ENCODE data around the gene TST. TPM values are rescaled to one million over a fixed set of nuclear protein-coding genes. Genes with fewer than 3 reads are reported as not detected.

The TST gene
- total and polyA plus RNA-seq, 9 of the 15 experiments (the other 6 are each of a cell fraction or from before 2014, with no cell fraction given) = 1.4 to 26.9 (median 12.4) TPM

- TF ChIP-seq ZNF592 (IDR thresholded peaks at IDR 0.05) (no peak), NR2F6 (CRISPR knock-in tag; IDR thresholded peaks at IDR 0.05) (no peak), RBM25 (IDR thresholded peaks at IDR 0.05; ENCODE audit: low read depth, low read length, severe bottlenecking) (peak; percentile 65), SMAD2 (IDR thresholded peaks at IDR 0.05; ENCODE audit: low read depth, low read length) (no peak), ZBED1 (IDR thresholded peaks at IDR 0.05) (no peak), MLLT1 (IDR thresholded peaks at IDR 0.05) (peak in 1 of 2 experiments; percentile 96; a peak in 2 of 4 replicates), BCOR (IDR thresholded peaks at IDR 0.05) (peak; percentile 76), CHAMP1 (IDR thresholded peaks at IDR 0.05) (no peak), REST (IDR thresholded peaks at IDR 0.05; ENCODE audit: borderline replicate concordance) (peak; percentile 27; the same call in 1 of the 2 replicates), REST (CRISPR knock-in tag; IDR thresholded peaks at IDR 0.05; ENCODE audit: low read depth) (no peak), ELF2 (CRISPR knock-in tag; IDR thresholded peaks at IDR 0.05) (no peak)
Measured at GRCh38 chr22:37000676-37001534, 18.3 kb downstream of the TST start (continued).

Measured in K562 (cell line).